Measurements from ENCODE around the gene FOXA1.

DNA sequence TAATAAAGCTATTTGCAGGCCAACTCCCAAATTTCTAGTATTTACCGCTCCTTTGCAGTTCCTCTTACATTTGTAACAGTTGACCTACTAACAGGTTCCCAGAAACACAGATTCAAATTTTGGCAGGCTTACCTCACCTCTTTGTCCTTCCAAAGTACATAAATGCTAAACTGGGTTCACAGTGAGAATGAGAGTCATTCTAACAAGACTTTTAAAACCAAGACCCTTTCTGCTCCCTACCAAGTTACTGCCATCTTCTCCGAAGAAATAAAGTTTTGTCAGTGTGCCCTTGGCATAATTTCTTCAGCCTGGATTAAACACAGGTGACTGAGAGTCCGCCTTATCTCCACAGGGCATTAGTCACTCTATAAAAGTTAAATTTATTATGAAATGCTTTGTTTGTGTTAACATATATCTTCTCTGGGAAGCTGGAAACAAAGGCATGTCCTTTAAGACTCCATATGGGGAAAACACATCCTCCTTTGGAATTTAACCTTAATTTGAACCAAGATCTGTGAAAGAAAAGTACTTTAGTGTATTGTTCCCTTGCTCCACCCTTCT, 28.2 kb downstream of the FOXA1 start:
- TF ChIP-seq CTCF (IDR thresholded peaks at IDR 0.05), result no peak
- no peak for TF ChIP-seq POLR2A (IDR thresholded peaks at IDR 0.05)

All from uterus (tissue), 2 donors.